HG03066 (cell line): ENCODE measurements around the gene C9orf153.
A peak's percentile ranks its signal among the peaks of the same experiment; 100 is the strongest.
"Not testable (repeated sequence)": the region's sequence is repeated elsewhere in the genome, so short reads cannot be mapped to it uniquely, and the experiment has no call there.

Experiments
- ATAC-seq: cut with Tn5 transposase; IDR thresholded peaks from one replicate; pipeline ENCODE4 v1.9.1; 2021; ENCODE audit warnings: low read depth; ENCODE audit not compliant: unreplicated experiment

The C9orf153 gene

GRCh38 chr9:86259557-86259956 lies at the start of gene C9orf153:
TSS of gene C9orf153 (minus strand) at chr9:86259657. CDS start at chr9:86229603, 30,054 bp downstream.
- no peak for ATAC-seq

- no peak for ATAC-seq
Measured at GRCh38 chr9:86308687-86309086, 49.2 kb upstream of the C9orf153 start.

- ATAC-seq: no peak
Measured at GRCh38 chr9:86304236-86304730, 44.8 kb upstream of the C9orf153 start.

GRCh38 chr9:86303316-86303975 lies 44.0 kb upstream of the C9orf153 start:
- ATAC-seq: no peak

- ATAC-seq: no peak
Measured at GRCh38 chr9:86301686-86302085, 42.2 kb upstream of the C9orf153 start.

- no peak for ATAC-seq
Measured at GRCh38 chr9:86300701-86301100, 41.2 kb upstream of the C9orf153 start.

GRCh38 chr9:86298873-86299272 lies 39.4 kb upstream of the C9orf153 start:
- no peak for ATAC-seq

GRCh38 chr9:86290341-86290740 lies 30.9 kb upstream of the C9orf153 start:
- ATAC-seq: not testable (repeated sequence)

- ATAC-seq: no peak
Measured at GRCh38 chr9:86288499-86289198, 29.2 kb upstream of the C9orf153 start.

GRCh38 chr9:86287013-86287412 lies 27.6 kb upstream of the C9orf153 start:
- no peak for ATAC-seq

GRCh38 chr9:86286278-86286677 lies 26.8 kb upstream of the C9orf153 start:
- ATAC-seq: no peak

- no peak for ATAC-seq
Measured at GRCh38 chr9:86285261-86285660, 25.8 kb upstream of the C9orf153 start.

GRCh38 chr9:86282979-86283535 lies 23.6 kb upstream of the C9orf153 start:
- peak; percentile 11 for ATAC-seq

- ATAC-seq: peak; percentile 79
Measured at GRCh38 chr9:86282077-86282978, 22.9 kb upstream of the C9orf153 start, which contains the start of gene ISCA1. TSS of gene ISCA1 (minus strand) at chr9:86282538. CDS start at chr9:86282458, 80 bp downstream.

GRCh38 chr9:86281593-86282076 lies 22.2 kb upstream of the C9orf153 start:
- ATAC-seq: peak; percentile 25

GRCh38 chr9:86280580-86280979 lies 21.1 kb upstream of the C9orf153 start:
- no peak for ATAC-seq

- no peak for ATAC-seq
Measured at GRCh38 chr9:86279839-86280238, 20.4 kb upstream of the C9orf153 start.

- ATAC-seq: no peak
Measured at GRCh38 chr9:86277072-86277471, 17.6 kb upstream of the C9orf153 start.

- ATAC-seq: no peak
Measured at GRCh38 chr9:86275962-86276361, 16.5 kb upstream of the C9orf153 start.
